H9 (cell line): Measurements from ENCODE around the gene PDIA6. TPM values are rescaled to one million over a fixed set of nuclear protein-coding genes. Genes with fewer than 3 reads are reported as not detected.

Experiments
- DNase-seq: peaks from one replicate; pipeline ENCODE4 v3.0.0-alpha.2; 2017
- H2AFZ ChIP-seq: one replicate; pipeline ENCODE4 v1.6.1; 2013; ENCODE audit warnings: mild to moderate bottlenecking, low read length, control low read depth, moderate library complexity
- H2AK5ac ChIP-seq: 2 replicates; pipeline ENCODE4 v1.6.1; 2013; ENCODE audit warnings: low read length, control low read depth, mixed read lengths; ENCODE audit not compliant: insufficient read length
- H2BK120ac ChIP-seq: one replicate; pipeline ENCODE4 v1.6.1; 2013; ENCODE audit warnings: low read depth, mild to moderate bottlenecking, low read length, control low read depth, inconsistent platforms; ENCODE audit not compliant: poor library complexity, severe bottlenecking
- H2BK12ac ChIP-seq: 2 replicates; pipeline ENCODE4 v1.6.1; 2013; ENCODE audit warnings: low read length, control low read depth, mixed read lengths, low read depth; ENCODE audit not compliant: insufficient read length
- H2BK15ac ChIP-seq: 2 replicates; pipeline ENCODE4 v1.6.1; 2013; ENCODE audit warnings: low read depth, low read length, control low read depth
- H2BK20ac ChIP-seq: one replicate; pipeline ENCODE4 v1.6.1; 2013; ENCODE audit warnings: low read depth, mild to moderate bottlenecking, low read length, control low read depth, inconsistent platforms; ENCODE audit not compliant: poor library complexity, severe bottlenecking
- H2BK5ac ChIP-seq: 2 replicates; pipeline ENCODE4 v1.6.1; 2013; ENCODE audit warnings: low read length, control low read depth, mixed read lengths; ENCODE audit not compliant: insufficient read length
- H3K14ac ChIP-seq: 2 replicates; pipeline ENCODE4 v1.6.1; 2013; ENCODE audit warnings: low read length, control low read depth; ENCODE audit not compliant: insufficient read depth
- H3K18ac ChIP-seq: 2 replicates; pipeline ENCODE4 v1.6.1; 2013; ENCODE audit warnings: low read depth, mild to moderate bottlenecking, mixed read lengths, low read length, control low read depth; ENCODE audit not compliant: insufficient read length
- H3K23ac ChIP-seq: 2 replicates; pipeline ENCODE4 v1.6.1; 2013; ENCODE audit warnings: low read length, control low read depth, mixed read lengths, low read depth; ENCODE audit not compliant: insufficient read length
- H3K23me2 ChIP-seq: 2 replicates; pipeline ENCODE4 v1.6.1; 2013; ENCODE audit warnings: low read depth, mild to moderate bottlenecking, mixed read lengths, low read length, control low read depth; ENCODE audit not compliant: insufficient read length, poor library complexity, severe bottlenecking
- H3K27ac ChIP-seq: 2 replicates; pipeline ENCODE4 v1.5.1; 2013; ENCODE audit warnings: low read length, control low read depth, mixed read lengths, low read depth; ENCODE audit not compliant: insufficient read length
- H3K27me3 ChIP-seq: 2 replicates; pipeline ENCODE4 v1.6.1; 2013; ENCODE audit warnings: low read length, control low read depth, inconsistent platforms; ENCODE audit not compliant: insufficient read depth
- H3K4ac ChIP-seq: 2 replicates; pipeline ENCODE4 v1.6.1; 2013; ENCODE audit warnings: low read depth, mild to moderate bottlenecking, control low read depth, inconsistent platforms, low read length, moderate library complexity
- H3K4me1 ChIP-seq: 2 replicates; pipeline ENCODE4 v1.6.1; 2013; ENCODE audit warnings: low read length, control low read depth, inconsistent platforms; ENCODE audit not compliant: insufficient read depth
- H3K4me2 ChIP-seq: 2 replicates; pipeline ENCODE4 v1.6.1; 2013; ENCODE audit warnings: low read length, control low read depth, mixed read lengths; ENCODE audit not compliant: insufficient read length, insufficient read depth
- H3K56ac ChIP-seq: 2 replicates; pipeline ENCODE4 v1.6.1; 2013; ENCODE audit warnings: low read depth, mild to moderate bottlenecking, mixed read lengths, low read length, control low read depth; ENCODE audit not compliant: insufficient read length
- H3K79me1 ChIP-seq: 2 replicates; pipeline ENCODE4 v1.6.1; 2013; ENCODE audit warnings: low read depth, mild to moderate bottlenecking, moderate library complexity, low read length, control low read depth, inconsistent platforms; ENCODE audit not compliant: insufficient read depth, poor library complexity, severe bottlenecking
- H3K79me2 ChIP-seq: 2 replicates; pipeline ENCODE4 v1.6.1; 2013; ENCODE audit warnings: low read length, control low read depth, inconsistent platforms; ENCODE audit not compliant: insufficient read depth
- H3K9ac ChIP-seq: 2 replicates; pipeline ENCODE4 v1.6.1; 2013; ENCODE audit warnings: low read length, control low read depth, mixed read lengths; ENCODE audit not compliant: insufficient read length; ENCODE audit errors: extremely low read depth
- H3K9me3 ChIP-seq: one replicate; pipeline ENCODE4 v1.6.1; 2013; ENCODE audit warnings: low read depth, low read length, inconsistent platforms; ENCODE audit not compliant: control insufficient read depth
- H3T11ph ChIP-seq: one replicate; pipeline ENCODE4 v1.6.1; 2013; ENCODE audit warnings: mild to moderate bottlenecking, low read length, control low read depth, inconsistent platforms
- H4K20me1 ChIP-seq: one replicate; pipeline ENCODE4 v1.6.1; 2013; ENCODE audit not compliant: control insufficient read depth, insufficient read length, insufficient read depth
- H4K5ac ChIP-seq: 2 replicates; pipeline ENCODE4 v1.6.1; 2013; ENCODE audit warnings: low read depth, mild to moderate bottlenecking, mixed read lengths, low read length, control low read depth; ENCODE audit not compliant: insufficient read length
- H4K8ac ChIP-seq: replicated peaks from 2 replicates; pipeline ENCODE4 v1.6.1; 2013; ENCODE audit warnings: low read length, control low read depth, mixed read lengths, low read depth; ENCODE audit not compliant: insufficient read length
- H4K91ac ChIP-seq: 2 replicates; pipeline ENCODE4 v1.6.1; 2013; ENCODE audit warnings: low read depth, mild to moderate bottlenecking, moderate library complexity, mixed read lengths, low read length, control low read depth; ENCODE audit not compliant: insufficient read length
- H3K27ac Mint-ChIP-seq, 3 experiments: 2 replicates in 2 of 3; 3 replicates in 1 of 3; pipeline ENCODE4 v1.8.0; 2020 to 2021; ENCODE audit warnings: mixed read lengths in 3 of 3, mild to moderate bottlenecking in 1 of 3, moderate library complexity in 1 of 3
- H3K27me3 Mint-ChIP-seq: 2 replicates; pipeline ENCODE4 v1.8.0; 2021; ENCODE audit warnings: low read depth, mild to moderate bottlenecking, moderate library complexity, mixed read lengths
- H3K36me3 Mint-ChIP-seq, 3 experiments: 2 replicates in 2 of 3; 3 replicates in 1 of 3; pipeline ENCODE4 v1.8.0; 2020 to 2021; ENCODE audit warnings: low read depth in 3 of 3, mixed read lengths in 3 of 3; ENCODE audit not compliant: insufficient read depth in 1 of 3
- H3K4me1 Mint-ChIP-seq, 2 experiments: 2 replicates each; pipeline ENCODE4 v1.8.0; 2020; ENCODE audit warnings: mixed read lengths in 2 of 2
- H3K4me3 Mint-ChIP-seq, 2 experiments: 2 replicates in 1 of 2; 3 replicates in 1 of 2; pipeline ENCODE4 v1.8.0; 2020 to 2021; ENCODE audit warnings: mild to moderate bottlenecking in 2 of 2, mixed read lengths in 2 of 2, moderate library complexity in 1 of 2
- H3K9me3 Mint-ChIP-seq, 2 experiments: 2 replicates in 1 of 2; 3 replicates in 1 of 2; pipeline ENCODE4 v1.8.0; 2020; ENCODE audit warnings: mild to moderate bottlenecking in 2 of 2, mixed read lengths in 2 of 2, moderate library complexity in 1 of 2
- WGBS: extraction: QIAGEN DNeasy Blood & Tissue Kit; methylation state at CpG from one replicate; pipeline ENCODE4 v1.1.7; 2013; ENCODE audit warnings: missing lambda C conversion rate, low lambda C conversion rate, mixed read lengths; ENCODE audit not compliant: insufficient read length; ENCODE audit errors: extremely low coverage; 5-methylcytosine and 5-hydroxymethylcytosine counted together
- total RNA-seq: library from RNA; stranded (reverse); gene quantifications from 2 replicates; pipeline ENCODE4 v1.2.1, GENCODE V29; 2021
- TF ChIP-seq, protein P1 (sequence below): fragments of 200-600 bp; sonication (generic); conservative IDR thresholded peaks from 3 replicates; pipeline ENCODE4 v1.8.0; 2021; ENCODE audit warnings: antibody characterized with exemption, mild to moderate bottlenecking

The PDIA6 gene
- total RNA-seq, 1 experiment from 2014 or later = 301 TPM

GRCh38 chr2:10768063-10768507 lies 44.5 kb downstream of the PDIA6 start:
- no peak overlapping the region for H4K91ac ChIP-seq
- H3K4me2 ChIP-seq = no peak overlapping the region
- no peaks in the 10 kb centered on the region for H3K9me3 ChIP-seq
- no peak overlapping the region for H2AFZ ChIP-seq
- no peaks in the 10 kb centered on the region for H3K79me1 ChIP-seq
- no peaks in the 10 kb centered on the region for H3K79me2 ChIP-seq
- no peak overlapping the region for H2AK5ac ChIP-seq
- peaks cover 8% of the 10 kb centered on the region for H3K27me3 Mint-ChIP-seq
- H3K56ac ChIP-seq = no peak overlapping the region
- no peak overlapping the region for H2BK15ac ChIP-seq
- no peak overlapping the region for H3K27ac ChIP-seq
- no peak overlapping the region for H3K4ac ChIP-seq
- no peak for DNase-seq
- H4K8ac ChIP-seq = no peak overlapping the region
- no peaks in the 10 kb centered on the region for H3K23me2 ChIP-seq
- H2BK20ac ChIP-seq = no peak overlapping the region
- no peak overlapping the region for H2BK120ac ChIP-seq
- no peak overlapping the region for H3K4me3 Mint-ChIP-seq
- no peak overlapping the region for H3K27ac Mint-ChIP-seq
- no CpG with 5 or more reads among the region's 16 CpGs for WGBS
- TF ChIP-seq, protein P1, sequence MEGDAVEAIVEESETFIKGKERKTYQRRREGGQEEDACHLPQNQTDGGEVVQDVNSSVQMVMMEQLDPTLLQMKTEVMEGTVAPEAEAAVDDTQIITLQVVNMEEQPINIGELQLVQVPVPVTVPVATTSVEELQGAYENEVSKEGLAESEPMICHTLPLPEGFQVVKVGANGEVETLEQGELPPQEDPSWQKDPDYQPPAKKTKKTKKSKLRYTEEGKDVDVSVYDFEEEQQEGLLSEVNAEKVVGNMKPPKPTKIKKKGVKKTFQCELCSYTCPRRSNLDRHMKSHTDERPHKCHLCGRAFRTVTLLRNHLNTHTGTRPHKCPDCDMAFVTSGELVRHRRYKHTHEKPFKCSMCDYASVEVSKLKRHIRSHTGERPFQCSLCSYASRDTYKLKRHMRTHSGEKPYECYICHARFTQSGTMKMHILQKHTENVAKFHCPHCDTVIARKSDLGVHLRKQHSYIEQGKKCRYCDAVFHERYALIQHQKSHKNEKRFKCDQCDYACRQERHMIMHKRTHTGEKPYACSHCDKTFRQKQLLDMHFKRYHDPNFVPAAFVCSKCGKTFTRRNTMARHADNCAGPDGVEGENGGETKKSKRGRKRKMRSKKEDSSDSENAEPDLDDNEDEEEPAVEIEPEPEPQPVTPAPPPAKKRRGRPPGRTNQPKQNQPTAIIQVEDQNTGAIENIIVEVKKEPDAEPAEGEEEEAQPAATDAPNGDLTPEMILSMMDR = no peak
- no peak overlapping the region for H4K5ac ChIP-seq
- no peak overlapping the region for H3K23ac ChIP-seq
- H3K18ac ChIP-seq = no peak overlapping the region
- no peaks in the 10 kb centered on the region for H3K4me1 ChIP-seq
- no peaks in the 10 kb centered on the region for H4K20me1 ChIP-seq
- no peak overlapping the region for H3K14ac ChIP-seq
- no peak overlapping the region for H2BK5ac ChIP-seq
- H3K36me3 Mint-ChIP-seq = no peaks in the 10 kb centered on the region
- H3K27me3 ChIP-seq = no peaks in the 10 kb centered on the region
- H2BK12ac ChIP-seq = no peak overlapping the region
- no peak overlapping the region for H3K9ac ChIP-seq
- H3T11ph ChIP-seq = no peak overlapping the region
- no peaks in the 10 kb centered on the region; a peak in 1 of 5 replicates for H3K9me3 Mint-ChIP-seq
- H3K4me1 Mint-ChIP-seq = peaks cover 5 to 8% of the 10 kb centered on the region in 2 experiments
